HepG2 (cell line): ENCODE results near the gene KIAA2012. TPM values are rescaled to one million over a fixed set of nuclear protein-coding genes. Genes with fewer than 3 reads are reported as not detected.

Experiments used
- ARNT ChIP-seq: fragments of 450-650 bp; IDR thresholded peaks from 2 replicates; pipeline ENCODE4 v1.6.1; 2017
- CBFB ChIP-seq: sonication (generic); formaldehyde crosslinking; IDR thresholded peaks from 2 replicates; pipeline ENCODE4 v1.4.0; 2020; ENCODE audit warnings: missing genetic modification reagents
- CSRNP1 ChIP-seq: sonication (generic); formaldehyde crosslinking; IDR thresholded peaks from 2 replicates; pipeline ENCODE4 v1.8.1; 2023; ENCODE audit warnings: mild to moderate bottlenecking, missing genetic modification reagents
- FOXP1 ChIP-seq, 2 experiments: fragments of 450-650 bp in 1 of 2; IDR thresholded peaks; 2 replicates each; pipeline ENCODE4 v1.6.1; 2017 to 2018; ENCODE audit warnings: antibody characterized with exemption in 1 of 2
- HOXA5 ChIP-seq: sonication (generic); formaldehyde crosslinking; IDR thresholded peaks from 2 replicates; pipeline ENCODE4 v1.4.0; 2020; ENCODE audit warnings: missing genetic modification reagents
- KMT2A ChIP-seq: sonication (generic); formaldehyde crosslinking; IDR thresholded peaks from 2 replicates; pipeline ENCODE4 v1.4.0; 2020; ENCODE audit warnings: missing genetic modification reagents
- MZF1 ChIP-seq: sonication (generic); formaldehyde crosslinking; IDR thresholded peaks from 2 replicates; pipeline ENCODE4 v1.8.1; 2023; ENCODE audit warnings: mild to moderate bottlenecking, missing genetic modification reagents, borderline replicate concordance
- NFATC3 ChIP-seq: sonication (generic); formaldehyde crosslinking; IDR thresholded peaks from 2 replicates; pipeline ENCODE4 v1.5.1; 2020; ENCODE audit warnings: mild to moderate bottlenecking, missing genetic modification reagents
- NR1H2 ChIP-seq: sonication (generic); formaldehyde crosslinking; IDR thresholded peaks from 2 replicates; pipeline ENCODE4 v1.8.1; 2022; ENCODE audit warnings: low read depth, missing genetic modification reagents, borderline replicate concordance
- SMAD9 ChIP-seq: sonication (generic); formaldehyde crosslinking; IDR thresholded peaks from 2 replicates; pipeline ENCODE4 v1.5.1; 2020; ENCODE audit warnings: mild to moderate bottlenecking, missing genetic modification reagents
- SP2 ChIP-seq: sonication (generic); formaldehyde crosslinking; IDR thresholded peaks from 2 replicates; pipeline ENCODE4 v1.5.1; 2020; ENCODE audit warnings: mild to moderate bottlenecking, missing genetic modification reagents
- TIGD3 ChIP-seq: sonication (generic); formaldehyde crosslinking; IDR thresholded peaks from 2 replicates; pipeline ENCODE4 v1.5.1; 2020; ENCODE audit warnings: mild to moderate bottlenecking, missing genetic modification reagents, borderline replicate concordance
- TOPORS ChIP-seq: sonication (generic); formaldehyde crosslinking; IDR thresholded peaks from 2 replicates; pipeline ENCODE4 v1.8.0; 2023; ENCODE audit warnings: mild to moderate bottlenecking, missing genetic modification reagents
- ZGPAT ChIP-seq: IDR thresholded peaks from 2 replicates; pipeline ENCODE4 v1.6.1; 2016; ENCODE audit warnings: mild to moderate bottlenecking
- ZNF142 ChIP-seq: sonication (generic); formaldehyde crosslinking; IDR thresholded peaks from 2 replicates; pipeline ENCODE4 v1.4.0; 2020; ENCODE audit warnings: missing genetic modification reagents
- ZNF230 ChIP-seq: sonication (generic); formaldehyde crosslinking; IDR thresholded peaks from 2 replicates; pipeline ENCODE4 v1.4.0; 2020; ENCODE audit warnings: mild to moderate bottlenecking, missing genetic modification reagents
- ZNF747 ChIP-seq: sonication (generic); formaldehyde crosslinking; IDR thresholded peaks from 2 replicates; pipeline ENCODE4 v1.8.1; 2023; ENCODE audit warnings: missing genetic modification reagents, mild to moderate bottlenecking, borderline replicate concordance
- ZSCAN22 ChIP-seq: sonication (generic); formaldehyde crosslinking; IDR thresholded peaks from 2 replicates; pipeline ENCODE4 v1.4.0; 2020; ENCODE audit warnings: mild to moderate bottlenecking, missing genetic modification reagents
- polyA plus RNA-seq, 8 experiments: library from polyadenylated mRNA; depleted of rRNA in 3 of 8; stranded (reverse) in 7 of 8; unstranded in 1 of 8; fragments of >200 nt; fragmentation: Illumina TruSeq in 4 of 8; extraction: Trizol in 4 of 8; gene quantifications; 2 replicates each; pipeline versions ENCODE4 v1.2.1 to v1.2.3, GENCODE V29; 2011 to 2016; ENCODE audit warnings: low read depth in 4 of 8, missing spikeins in 1 of 8, mixed read lengths in 1 of 8; ENCODE audit not compliant: insufficient read depth in 1 of 8
- total RNA-seq, 5 experiments: library from RNA; depleted of rRNA; stranded (reverse); fragments of >200 nt; fragmentation: Illumina TruSeq; extraction: Trizol; gene quantifications; 2 replicates each; pipeline ENCODE4 v1.2.3, GENCODE V29; 2016; ENCODE audit warnings: low read depth in 1 of 5

KIAA2012 gene
- total and polyA plus RNA-seq, 2 of the 13 experiments (the other 11 are each of a cell fraction or from before 2014, with no cell fraction given) = not detected

- TF ChIP-seq ZGPAT (peak; percentile 74; the same call in 1 of the 2 replicates), SMAD9 (CRISPR knock-in tag) (peak; percentile 94), CBFB (CRISPR knock-in tag) (no peak; the same call in 1 of the 2 replicates), HOXA5 (CRISPR knock-in tag) (no peak), ZSCAN22 (no peak), NR1H2 (CRISPR knock-in tag) (0 out of 2 replicates have a peak, but pooled peaks have one; percentile 37), ZNF230 (CRISPR knock-in tag) (peak; percentile 45; the same call in 1 of the 2 replicates), ARNT (no peak), SP2 (CRISPR knock-in tag) (peak; percentile 71), TOPORS (CRISPR knock-in tag) (peak; percentile 82), FOXP1 (IDR thresholded peaks at IDR 0.05) (no peak), FOXP1 (CRISPR knock-in tag; IDR thresholded peaks at IDR 0.05) (peak; percentile 56; the same call in 1 of the 2 replicates), ZNF747 (CRISPR knock-in tag) (peak; percentile 90), ZNF142 (CRISPR knock-in tag) (peak; percentile 86; the same call in 1 of the 2 replicates), NFATC3 (CRISPR knock-in tag) (peak; percentile 31; the same call in 1 of the 2 replicates), TIGD3 (CRISPR knock-in tag) (peak; percentile 74), CSRNP1 (CRISPR knock-in tag) (peak; percentile 52; the same call in 1 of the 2 replicates), MZF1 (CRISPR knock-in tag) (0 out of 2 replicates have a peak, but pooled peaks have one; percentile 75), KMT2A (CRISPR knock-in tag) (peak; percentile 69; the same call in 1 of the 2 replicates)
These were observed 165.5 kb downstream of the KIAA2012 start, which contains the start of gene SUMO1 (continued) for GRCh38 chr2:202238234-202239197.
